ENCODE results near the gene EVI5L. TPM values are rescaled to one million over a fixed set of nuclear protein-coding genes. Genes with fewer than 3 reads are reported as not detected.

Gene EVI5L
- total RNA-seq, 2 experiments from 2014 or later: 5.2 to 6.0 TPM

GRCh38 chr19:7895565-7895964 lies 65.5 kb downstream of the EVI5L start:
- Mint-ChIP-seq H3K4me1 (ENCODE audit: low read depth) (no peaks in the 10 kb centered on the region), H3K36me3 (ENCODE audit: low read depth) (no peaks in the 10 kb centered on the region), H3K27ac (no peak overlapping the region), H3K9me3 (no peaks in the 10 kb centered on the region), H3K4me3 (no peak overlapping the region), H3K27me3 (peaks cover 12% of the 10 kb centered on the region)
- Histone ChIP-seq H3K4me3 (ENCODE audit: low read length) (no peak overlapping the region), H3K27ac (ENCODE audit: low read depth in 1 of 2, low read length in 2 of 2) (no peak overlapping the region), H3K4me1 (ENCODE audit: insufficient read depth, low read length) (no peaks in the 10 kb centered on the region), H3K9me3 (ENCODE audit: control insufficient read depth in 1 of 2, insufficient read depth in 1 of 2, low read length in 2 of 2) (peaks cover 0 to 5% of the 10 kb centered on the region in 2 experiments), H3K27me3 (ENCODE audit: control insufficient read depth in 1 of 2, insufficient read depth in 2 of 2, low read length in 2 of 2) (peaks cover 12 to 13% of the 10 kb centered on the region in 2 experiments), H3K36me3 (ENCODE audit: insufficient read depth, low read length) (no peaks in the 10 kb centered on the region)
- DNase-seq (no peak), ATAC-seq (ENCODE audit: poor library complexity) (no peak)
- intact Hi-C loops (cut with DNase I, micrococcal nuclease): no loop called here
- POLR2A ChIA-PET: no interaction called here
- CTCF ChIA-PET: no interaction called here
- TF ChIP-seq, protein P1, sequence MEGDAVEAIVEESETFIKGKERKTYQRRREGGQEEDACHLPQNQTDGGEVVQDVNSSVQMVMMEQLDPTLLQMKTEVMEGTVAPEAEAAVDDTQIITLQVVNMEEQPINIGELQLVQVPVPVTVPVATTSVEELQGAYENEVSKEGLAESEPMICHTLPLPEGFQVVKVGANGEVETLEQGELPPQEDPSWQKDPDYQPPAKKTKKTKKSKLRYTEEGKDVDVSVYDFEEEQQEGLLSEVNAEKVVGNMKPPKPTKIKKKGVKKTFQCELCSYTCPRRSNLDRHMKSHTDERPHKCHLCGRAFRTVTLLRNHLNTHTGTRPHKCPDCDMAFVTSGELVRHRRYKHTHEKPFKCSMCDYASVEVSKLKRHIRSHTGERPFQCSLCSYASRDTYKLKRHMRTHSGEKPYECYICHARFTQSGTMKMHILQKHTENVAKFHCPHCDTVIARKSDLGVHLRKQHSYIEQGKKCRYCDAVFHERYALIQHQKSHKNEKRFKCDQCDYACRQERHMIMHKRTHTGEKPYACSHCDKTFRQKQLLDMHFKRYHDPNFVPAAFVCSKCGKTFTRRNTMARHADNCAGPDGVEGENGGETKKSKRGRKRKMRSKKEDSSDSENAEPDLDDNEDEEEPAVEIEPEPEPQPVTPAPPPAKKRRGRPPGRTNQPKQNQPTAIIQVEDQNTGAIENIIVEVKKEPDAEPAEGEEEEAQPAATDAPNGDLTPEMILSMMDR (IDR thresholded peaks at IDR 0.05): no peak

DNA sequence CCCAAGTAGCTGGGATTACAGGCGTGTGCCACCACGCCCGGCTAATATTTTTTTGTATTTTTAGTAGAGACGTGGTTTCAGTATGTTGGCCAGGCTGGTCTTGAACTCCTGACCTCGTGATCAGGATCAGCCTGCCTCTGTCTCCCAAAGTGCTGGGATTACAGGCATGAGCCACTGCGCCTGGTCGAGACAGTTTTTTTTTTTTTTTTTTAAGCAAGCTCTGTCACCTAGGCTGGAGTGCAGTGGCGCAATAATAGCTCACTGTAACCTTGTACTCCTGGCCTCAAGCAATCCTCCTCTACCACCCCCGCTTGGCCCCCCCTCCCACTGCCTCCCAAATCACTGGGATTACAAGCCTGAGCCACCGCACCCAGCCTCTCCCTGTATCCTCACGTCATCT lies 67.3 kb downstream of the EVI5L start:
- peaks cover 0 to 5% of the 10 kb centered on the region in 2 experiments for H3K9me3 ChIP-seq (ENCODE audit: control insufficient read depth in 1 of 2, insufficient read depth in 1 of 2, low read length in 2 of 2)
- ChIA-PET CTCF (interaction anchor here (1.1 kb wide), 1 partner anchor 28 kb away, joined by 4 read pairs; no protein-coding TSS in a partner anchor), POLR2A (no interaction called here)
- Mint-ChIP-seq H3K27me3 (peaks cover 8% of the 10 kb centered on the region), H3K36me3 (ENCODE audit: low read depth) (no peaks in the 10 kb centered on the region), H3K4me1 (ENCODE audit: low read depth) (no peaks in the 10 kb centered on the region), H3K4me3 (no peak overlapping the region), H3K27ac (no peak overlapping the region), H3K9me3 (no peaks in the 10 kb centered on the region)
- DNase-seq: no peak
- peaks cover 12 to 13% of the 10 kb centered on the region in 2 experiments for H3K27me3 ChIP-seq (ENCODE audit: control insufficient read depth in 1 of 2, insufficient read depth in 2 of 2, low read length in 2 of 2)
- TF ChIP-seq, protein P1 (IDR thresholded peaks at IDR 0.05): no peak
- intact Hi-C loops (cut with DNase I, micrococcal nuclease): no loop called here
- no peak for ATAC-seq (ENCODE audit: poor library complexity)
- H3K4me3 ChIP-seq (ENCODE audit: low read length): no peak overlapping the region
- no peak overlapping the region for H3K27ac ChIP-seq (ENCODE audit: low read depth in 1 of 2, low read length in 2 of 2)
- no peaks in the 10 kb centered on the region for H3K4me1 ChIP-seq (ENCODE audit: insufficient read depth, low read length)
- H3K36me3 ChIP-seq (ENCODE audit: insufficient read depth, low read length): no peaks in the 10 kb centered on the region

- H3K27me3 Mint-ChIP-seq: peaks cover 12% of the 10 kb centered on the region
Measured at GRCh38 chr19:7898967-7899366, 68.9 kb downstream of the EVI5L start.

More at GRCh38 chr19:7898967-7899366, 68.9 kb downstream of the EVI5L start:
- CTCF ChIA-PET: no interaction called here
- Mint-ChIP-seq H3K4me3 (no peak overlapping the region), H3K27ac (no peak overlapping the region), H3K36me3 (ENCODE audit: low read depth) (peaks cover 8% of the 10 kb centered on the region), H3K4me1 (ENCODE audit: low read depth) (peaks cover 7% of the 10 kb centered on the region), H3K9me3 (no peaks in the 10 kb centered on the region)
- Histone ChIP-seq H3K4me3 (ENCODE audit: low read length) (no peak overlapping the region), H3K9me3 (ENCODE audit: control insufficient read depth in 1 of 2, insufficient read depth in 1 of 2, low read length in 2 of 2) (peaks cover 0 to 5% of the 10 kb centered on the region in 2 experiments), H3K4me1 (ENCODE audit: insufficient read depth, low read length) (peaks cover 10% of the 10 kb centered on the region), H3K27ac (ENCODE audit: low read depth in 1 of 2, low read length in 2 of 2) (no peak overlapping the region), H3K36me3 (ENCODE audit: insufficient read depth, low read length) (no peaks in the 10 kb centered on the region), H3K27me3 (ENCODE audit: control insufficient read depth in 1 of 2, insufficient read depth in 2 of 2, low read length in 2 of 2) (peaks cover 9 to 12% of the 10 kb centered on the region in 2 experiments)
- POLR2A ChIA-PET: interaction anchor here (1.0 kb wide), 1 partner anchor 21 kb away, joined by 3 read pairs; the partner anchor contains the start of gene SNAPC2
- TF ChIP-seq, protein P1 (IDR thresholded peaks at IDR 0.05): no peak
- DNase-seq (no peak), ATAC-seq (ENCODE audit: poor library complexity) (no peak)
- intact Hi-C loops (cut with DNase I, micrococcal nuclease): no loop called here
